GM18499 (cell line): Measurements from ENCODE around the gene FAM216A.

ENCODE experiments used
- ATAC-seq: cut with Tn5 transposase; IDR thresholded peaks from one replicate; pipeline ENCODE4 v1.9.1; 2021; ENCODE audit warnings: moderate number of reproducible peaks; ENCODE audit not compliant: insufficient read depth, unreplicated experiment

FAM216A gene

GRCh38 chr12:110537605-110538409, 69.2 kb downstream of the FAM216A start:
- no peak for ATAC-seq

- no peak for ATAC-seq
Measured at GRCh38 chr12:110538869-110539622, 70.4 kb downstream of the FAM216A start.
